Amniotic epithelial cell (primary cell): ENCODE data around the gene FAM168A.
"Not testable (repeated sequence)": the region's sequence is repeated elsewhere in the genome, so short reads cannot be mapped to it uniquely, and the experiment has no call there.

ENCODE experiments used
- DNase-seq: peaks from one replicate; pipeline ENCODE4 v3.0.0-alpha.2; 2010; ENCODE audit warnings: low read depth

The FAM168A gene

GRCh38 chr11:73596547-73596946, 1.4 kb downstream of the FAM168A start:
- DNase-seq = no peak

- no peak for DNase-seq
These were observed 5.3 kb downstream of the FAM168A start for GRCh38 chr11:73592640-73593039.

GRCh38 chr11:73591743-73592142, 6.2 kb downstream of the FAM168A start:
- DNase-seq = no peak

- DNase-seq = no peak
These were observed 6.9 kb downstream of the FAM168A start for GRCh38 chr11:73590991-73591390.

- DNase-seq = no peak
These were observed 11.1 kb downstream of the FAM168A start for GRCh38 chr11:73586791-73587190.

GRCh38 chr11:73585834-73586575, 11.9 kb downstream of the FAM168A start:
- peak; percentile 6 for DNase-seq

- DNase-seq = no peak
These were observed 13.1 kb downstream of the FAM168A start for GRCh38 chr11:73584831-73585230.

- no peak for DNase-seq
These were observed 15.3 kb downstream of the FAM168A start for GRCh38 chr11:73582653-73583052.

- not testable (repeated sequence) for DNase-seq
These were observed 17.2 kb downstream of the FAM168A start for GRCh38 chr11:73580749-73581148.

GRCh38 chr11:73579641-73580434, 18.1 kb downstream of the FAM168A start:
- DNase-seq = peak; percentile 20

GRCh38 chr11:73578592-73579185, 19.2 kb downstream of the FAM168A start:
- DNase-seq = no peak

GRCh38 chr11:73577496-73577917, 20.4 kb downstream of the FAM168A start:
- DNase-seq = no peak

- no peak for DNase-seq
These were observed 21.7 kb downstream of the FAM168A start for GRCh38 chr11:73576185-73576614.

GRCh38 chr11:73571982-73572381, 25.9 kb downstream of the FAM168A start:
- DNase-seq = not testable (repeated sequence)

GRCh38 chr11:73570415-73571114, 27.3 kb downstream of the FAM168A start:
- peak; percentile 41 for DNase-seq

GRCh38 chr11:73566977-73567755, 30.7 kb downstream of the FAM168A start:
- no peak for DNase-seq

GRCh38 chr11:73566422-73566821, 31.5 kb downstream of the FAM168A start:
- DNase-seq = no peak

- no peak for DNase-seq
These were observed 32.1 kb downstream of the FAM168A start for GRCh38 chr11:73565804-73566203.

- DNase-seq = no peak
These were observed 33.0 kb downstream of the FAM168A start for GRCh38 chr11:73564903-73565302.

- no peak for DNase-seq
These were observed 34.2 kb downstream of the FAM168A start for GRCh38 chr11:73563539-73564200.

GRCh38 chr11:73559743-73560142, 38.2 kb downstream of the FAM168A start:
- no peak for DNase-seq
